HG02610 (cell line): ENCODE results near the gene OST4.

ENCODE experiments used
- ATAC-seq: cut with Tn5 transposase; IDR thresholded peaks from one replicate; pipeline ENCODE4 v1.9.1; 2021; ENCODE audit warnings: mild to moderate bottlenecking, moderate library complexity; ENCODE audit not compliant: unreplicated experiment

Gene OST4

DNA sequence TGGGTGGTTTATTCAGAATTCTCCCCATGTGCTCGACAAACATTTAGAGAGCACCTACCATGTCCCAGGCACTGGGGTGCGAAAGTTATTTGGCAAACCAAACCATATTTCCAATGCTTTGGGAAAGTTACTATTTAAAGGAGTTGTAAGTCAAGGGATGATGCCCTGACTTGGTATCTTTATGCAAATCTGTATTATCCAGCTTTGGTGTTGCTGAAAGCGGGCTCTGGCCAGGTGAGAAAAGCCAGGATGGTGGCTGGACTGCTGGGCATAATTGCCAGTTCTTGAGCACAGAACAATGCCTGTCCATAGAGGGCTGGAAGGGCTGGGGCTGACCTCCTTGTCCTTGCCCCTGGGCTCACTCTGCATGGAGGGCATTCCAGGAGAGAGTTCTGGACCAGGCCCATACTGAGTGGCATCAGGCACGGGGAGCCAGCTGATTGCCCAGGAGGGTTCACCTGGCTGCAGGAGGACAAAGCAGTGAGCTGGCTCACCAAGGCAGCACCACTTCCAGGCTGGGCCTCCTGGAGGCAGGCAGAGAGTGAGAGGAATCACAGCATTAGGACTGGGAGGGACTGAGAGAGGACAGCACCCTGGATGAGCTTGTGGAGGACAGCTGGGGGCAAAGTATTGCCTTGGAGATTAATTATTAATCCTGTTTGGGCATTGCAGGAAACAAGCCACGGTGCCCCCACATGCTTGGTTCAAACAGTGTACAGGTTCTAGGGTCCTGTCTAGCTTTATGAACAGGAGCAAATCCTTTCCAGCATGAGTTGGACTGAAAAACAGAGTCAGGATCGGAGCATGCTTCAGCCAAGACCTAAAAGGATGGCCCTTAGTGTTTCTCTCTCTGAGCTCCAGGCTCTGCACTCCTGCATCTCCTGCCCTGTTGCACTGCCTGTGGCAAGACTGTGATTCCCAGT lies 22.2 kb upstream of the OST4 start:
- ATAC-seq = no peak

DNA sequence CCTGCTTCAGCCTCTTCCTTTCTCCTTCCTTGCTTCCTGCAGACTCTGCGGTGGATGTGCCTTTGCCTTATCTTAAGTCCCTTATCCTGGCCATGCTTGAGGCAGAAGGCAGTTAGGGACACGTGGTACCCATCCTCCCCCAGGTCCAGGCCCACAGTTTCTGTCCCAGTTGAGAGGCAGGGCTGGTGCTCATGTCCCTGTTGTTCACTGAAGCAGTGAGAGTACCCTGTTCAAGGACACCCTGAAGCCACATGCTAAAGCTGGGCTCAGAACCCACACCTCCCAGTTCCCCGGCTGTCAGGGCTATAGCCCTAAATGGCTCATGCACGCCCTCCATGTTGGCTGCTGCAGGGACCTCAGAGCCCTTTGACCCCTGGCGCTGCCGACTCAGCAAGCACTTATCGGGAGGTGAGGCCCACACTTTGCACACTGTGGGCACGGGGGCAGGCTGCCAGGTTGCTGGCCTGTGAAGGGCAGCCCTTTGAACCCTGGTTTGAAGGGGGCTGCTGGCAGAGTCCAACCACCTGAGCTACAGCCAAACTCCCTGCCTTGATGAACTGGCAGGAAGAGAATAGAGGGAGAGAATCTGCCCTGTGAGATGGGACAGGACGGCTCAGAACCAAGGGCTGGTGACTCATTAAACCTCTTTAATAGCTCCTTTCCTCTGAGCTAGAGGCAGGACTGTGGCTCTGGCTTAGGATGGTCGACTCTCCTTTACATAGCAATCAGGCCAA lies 21.4 kb upstream of the OST4 start:
- ATAC-seq = no peak

DNA sequence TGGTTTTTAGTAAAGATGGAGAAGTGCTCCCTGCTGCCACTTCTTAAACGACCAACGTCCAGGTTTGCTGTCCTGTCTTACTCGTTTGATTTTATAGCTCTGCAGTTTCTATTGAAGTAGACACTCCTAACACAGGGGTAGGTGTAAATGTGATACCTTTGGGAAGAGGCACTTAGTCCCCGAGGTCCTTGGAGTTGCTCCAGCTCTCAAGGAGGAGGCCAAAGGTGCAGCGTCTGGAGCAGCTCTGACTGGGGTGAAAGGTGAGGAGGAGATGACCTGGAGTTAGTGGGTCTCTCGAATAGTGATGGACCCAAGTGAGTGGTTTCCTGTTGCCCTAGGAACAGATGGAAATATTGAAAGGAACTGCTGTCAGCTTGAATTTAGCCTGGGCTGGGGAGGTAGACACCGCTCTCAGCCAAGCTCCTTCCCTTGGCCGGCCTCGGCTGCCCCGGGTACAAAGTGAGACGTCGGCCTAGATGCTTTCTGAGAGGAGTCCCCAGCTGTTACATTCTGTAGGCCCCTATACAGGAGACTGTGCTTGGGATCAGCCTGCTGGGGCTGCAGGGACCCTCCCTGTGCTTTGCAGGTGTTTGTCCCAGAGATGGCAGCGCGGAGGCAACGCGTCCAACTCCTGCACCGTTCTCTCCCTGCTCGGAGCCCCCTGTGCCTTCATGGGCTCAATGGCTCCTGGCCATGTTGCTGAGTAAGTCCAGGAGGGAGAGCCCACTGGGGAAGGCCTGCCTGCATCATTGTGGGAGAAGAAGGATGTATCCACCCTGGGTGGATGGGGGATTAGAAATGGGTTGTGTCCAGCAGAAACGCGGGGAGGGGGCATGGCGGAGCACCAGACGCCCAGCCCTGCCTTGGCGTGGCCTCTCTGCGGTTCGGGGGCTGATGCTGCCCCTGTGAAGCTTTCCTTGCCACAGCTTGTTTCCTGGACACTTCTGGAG lies 20.6 kb upstream of the OST4 start:
- ATAC-seq = no peak

DNA sequence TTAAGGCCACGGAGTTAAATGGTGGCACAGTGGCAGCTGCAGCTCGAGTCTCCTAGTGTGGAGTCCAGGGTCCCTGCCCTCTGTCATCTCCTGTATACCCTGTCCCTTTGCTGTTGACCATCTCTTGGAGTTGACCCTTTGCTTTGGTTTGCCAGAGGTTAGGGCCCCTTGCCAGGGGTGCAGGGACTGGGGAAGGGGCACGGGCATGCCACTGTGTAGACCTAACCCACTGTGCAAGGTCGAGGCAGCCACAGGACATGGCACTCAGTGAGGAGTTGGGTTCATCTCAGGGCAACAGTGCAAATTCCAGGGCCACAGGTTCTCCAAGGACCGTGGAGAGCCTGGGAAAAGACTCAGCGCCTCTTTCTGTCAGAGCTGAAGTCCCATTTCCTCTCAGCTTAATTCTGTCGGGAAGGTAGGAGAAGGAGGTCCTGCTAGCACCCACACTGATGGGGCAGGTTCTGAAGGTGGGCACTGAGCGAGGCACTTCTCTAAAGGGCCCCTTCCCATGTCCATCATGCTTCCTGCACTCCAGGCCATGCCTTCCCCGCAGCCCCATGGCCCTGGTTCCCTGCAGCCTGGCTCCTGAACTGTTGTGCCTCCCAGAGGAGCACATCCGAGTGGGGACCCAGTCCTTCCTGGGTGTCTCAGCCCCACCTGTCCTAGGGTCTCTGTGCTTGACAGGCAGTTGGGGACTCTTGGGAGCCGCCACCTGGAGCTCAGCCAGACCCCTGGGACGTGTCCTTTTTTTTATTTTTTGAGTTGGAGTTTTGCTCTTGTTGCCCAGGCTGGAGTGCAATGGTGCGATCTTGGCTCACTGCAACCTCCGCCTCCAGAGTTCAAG lies 17.9 kb upstream of the OST4 start:
- no peak for ATAC-seq

DNA sequence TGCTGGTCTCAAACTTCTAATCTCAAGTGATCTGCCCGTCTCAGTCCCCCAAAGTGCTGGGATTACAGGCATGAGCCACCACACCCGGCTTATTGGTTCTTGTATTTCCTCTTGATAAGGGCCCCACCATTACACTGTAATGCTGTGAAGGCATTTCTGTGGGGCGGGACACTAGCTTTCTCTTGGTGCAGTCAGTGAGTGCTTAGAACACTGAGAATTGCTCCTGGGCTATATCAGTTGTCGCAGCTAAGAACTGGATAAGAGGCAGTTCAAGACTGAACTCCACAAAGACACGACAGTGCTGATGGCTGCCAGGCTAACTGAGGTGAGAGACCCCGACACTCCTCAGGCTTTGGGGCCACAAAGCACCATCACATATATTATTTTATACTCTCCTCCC lies 17.2 kb upstream of the OST4 start:
- ATAC-seq = no peak

DNA sequence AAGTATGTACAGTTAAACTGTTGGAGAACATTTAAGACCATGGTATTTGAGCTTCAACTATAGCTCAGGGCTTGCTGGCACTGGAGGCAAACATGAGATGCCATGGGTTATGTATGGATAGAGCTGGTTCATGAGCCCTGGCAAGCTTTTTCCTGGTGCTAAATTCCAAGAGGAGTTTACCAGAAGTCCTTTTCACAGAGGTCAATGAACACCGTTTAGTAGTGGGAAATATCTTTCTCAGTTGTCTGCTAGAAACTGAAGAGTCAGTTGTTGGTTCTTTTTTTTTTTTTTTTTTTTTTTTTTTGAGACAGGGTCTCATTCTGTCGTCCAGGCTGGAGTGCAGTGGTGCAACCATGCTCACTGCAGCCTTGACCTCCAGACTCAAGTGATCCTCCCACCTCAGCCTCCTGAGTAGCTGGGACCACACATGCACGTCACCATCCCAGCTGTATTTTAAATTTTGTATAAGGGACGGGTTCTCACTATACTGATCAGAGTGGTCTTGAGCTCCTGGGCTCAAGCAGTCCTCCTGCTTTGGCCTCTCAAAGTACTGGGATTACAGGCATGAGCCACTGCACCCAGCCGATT lies 16.5 kb upstream of the OST4 start:
- ATAC-seq = no peak

DNA sequence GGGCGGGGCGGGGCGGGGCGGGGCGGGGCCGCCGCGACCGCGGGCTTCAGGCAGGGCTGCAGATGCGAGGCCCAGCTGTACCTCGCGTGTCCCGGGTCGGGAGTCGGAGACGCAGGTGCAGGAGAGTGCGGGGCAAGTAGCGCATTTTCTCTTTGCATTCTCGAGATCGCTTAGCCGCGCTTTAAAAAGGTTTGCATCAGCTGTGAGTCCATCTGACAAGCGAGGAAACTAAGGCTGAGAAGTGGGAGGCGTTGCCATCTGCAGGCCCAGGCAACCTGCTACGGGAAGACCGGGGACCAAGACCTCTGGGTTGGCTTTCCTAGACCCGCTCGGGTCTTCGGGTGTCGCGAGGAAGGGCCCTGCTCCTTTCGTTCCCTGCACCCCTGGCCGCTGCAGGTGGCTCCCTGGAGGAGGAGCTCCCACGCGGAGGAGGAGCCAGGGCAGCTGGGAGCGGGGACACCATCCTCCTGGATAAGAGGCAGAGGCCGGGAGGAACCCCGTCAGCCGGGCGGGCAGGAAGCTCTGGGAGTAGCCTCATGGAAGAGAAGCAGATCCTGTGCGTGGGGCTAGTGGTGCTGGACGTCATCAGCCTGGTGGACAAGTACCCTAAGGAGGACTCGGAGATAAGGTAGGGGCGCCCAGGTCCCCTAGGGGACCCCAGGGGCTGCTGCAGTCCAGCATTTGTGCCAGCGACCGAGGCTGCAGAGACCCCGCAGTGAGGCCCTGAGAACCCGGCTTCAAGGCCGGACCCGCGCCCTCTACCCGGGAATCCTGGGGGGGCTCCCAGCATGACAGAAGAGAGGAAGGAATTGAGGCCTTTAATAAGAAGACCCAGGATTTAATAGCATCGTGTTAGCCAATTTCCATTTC lies 15.5 kb upstream of the OST4 start, which contains the start of gene KHK:
TSS of gene KHK (plus strand) at position 49 of the 870 bp plus-strand sequence. CDS start at position 537, 488 bp downstream.
- ATAC-seq = peak; percentile 12

DNA sequence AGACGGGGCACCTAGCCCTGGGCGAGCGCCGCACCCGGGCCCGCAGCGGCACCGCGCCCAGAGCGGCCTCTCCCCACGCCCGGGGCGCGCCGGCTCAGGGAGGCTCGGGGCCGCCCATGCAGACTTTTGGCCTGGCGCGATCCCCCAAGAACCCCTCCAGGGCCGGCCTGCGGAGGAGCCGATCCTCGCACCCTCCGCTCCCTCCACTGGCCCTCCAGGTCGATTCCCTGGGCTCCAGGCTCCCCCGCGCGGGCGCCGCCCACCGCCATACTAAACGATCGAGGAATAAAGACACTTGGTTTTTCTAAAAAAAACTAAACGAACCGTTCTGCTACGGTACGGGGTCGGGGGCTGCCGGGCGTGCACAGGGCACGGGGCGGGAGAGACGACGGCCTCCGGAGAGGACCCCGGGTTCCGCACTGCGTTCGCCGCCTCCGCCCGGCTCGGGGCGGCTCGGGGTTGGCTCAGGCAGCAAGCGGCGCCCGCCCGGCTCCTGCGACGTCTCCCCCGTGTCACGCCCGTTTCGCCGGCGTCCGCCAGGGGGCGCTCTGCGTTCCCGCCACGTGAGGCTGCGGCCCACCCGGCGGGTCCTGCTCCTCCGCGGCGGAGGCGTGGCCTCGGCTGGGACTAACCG lies 14.8 kb upstream of the OST4 start:
- peak; percentile 72 for ATAC-seq

DNA sequence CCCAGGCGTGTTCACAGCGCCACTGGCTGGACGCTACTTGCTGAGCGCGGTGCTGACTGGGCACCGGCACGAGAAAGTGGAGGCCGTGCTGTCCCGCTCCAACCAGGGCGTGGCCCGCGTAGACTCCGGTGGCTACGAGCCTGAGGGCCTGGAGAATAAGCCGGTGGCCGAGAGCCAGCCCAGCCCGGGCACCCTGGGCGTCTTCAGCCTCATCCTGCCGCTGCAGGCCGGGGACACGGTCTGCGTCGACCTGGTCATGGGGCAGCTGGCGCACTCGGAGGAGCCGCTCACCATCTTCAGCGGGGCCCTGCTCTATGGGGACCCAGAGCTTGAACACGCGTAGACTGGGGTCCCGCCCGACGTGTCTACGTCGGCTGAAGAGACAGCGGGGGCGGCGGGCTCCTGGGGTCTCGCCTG lies 14.2 kb upstream of the OST4 start:
- ATAC-seq = peak; percentile 1

DNA sequence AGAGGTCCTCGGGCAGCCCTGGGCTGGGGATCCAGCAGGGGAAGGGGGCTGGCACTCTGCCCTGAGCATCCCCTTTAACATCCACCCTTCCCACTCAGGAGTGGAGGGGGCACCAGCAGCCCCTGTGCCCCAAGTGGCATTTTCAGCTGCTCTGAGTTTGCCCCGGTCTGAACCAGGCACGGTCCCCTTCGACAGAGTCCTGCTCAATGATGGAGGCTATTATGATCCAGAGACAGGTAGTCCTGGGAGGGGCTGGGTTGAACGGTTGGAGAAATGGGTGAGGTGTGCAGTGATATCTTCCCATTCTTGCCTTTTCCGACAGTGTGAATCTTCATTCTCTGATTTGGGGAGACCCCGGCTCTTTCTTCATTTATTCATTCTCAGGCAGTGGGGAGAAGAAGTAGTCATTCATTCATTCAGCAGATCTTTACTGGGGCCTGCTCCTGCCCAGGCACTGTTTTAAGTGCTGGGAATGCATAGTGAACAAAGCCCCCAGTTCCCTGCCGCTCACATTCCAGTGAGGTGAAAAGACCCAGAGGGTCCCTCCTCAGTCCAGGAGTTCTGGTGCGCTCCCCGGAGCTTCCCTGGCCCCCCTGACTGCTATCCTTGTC lies 13.7 kb upstream of the OST4 start:
- no peak for ATAC-seq

DNA sequence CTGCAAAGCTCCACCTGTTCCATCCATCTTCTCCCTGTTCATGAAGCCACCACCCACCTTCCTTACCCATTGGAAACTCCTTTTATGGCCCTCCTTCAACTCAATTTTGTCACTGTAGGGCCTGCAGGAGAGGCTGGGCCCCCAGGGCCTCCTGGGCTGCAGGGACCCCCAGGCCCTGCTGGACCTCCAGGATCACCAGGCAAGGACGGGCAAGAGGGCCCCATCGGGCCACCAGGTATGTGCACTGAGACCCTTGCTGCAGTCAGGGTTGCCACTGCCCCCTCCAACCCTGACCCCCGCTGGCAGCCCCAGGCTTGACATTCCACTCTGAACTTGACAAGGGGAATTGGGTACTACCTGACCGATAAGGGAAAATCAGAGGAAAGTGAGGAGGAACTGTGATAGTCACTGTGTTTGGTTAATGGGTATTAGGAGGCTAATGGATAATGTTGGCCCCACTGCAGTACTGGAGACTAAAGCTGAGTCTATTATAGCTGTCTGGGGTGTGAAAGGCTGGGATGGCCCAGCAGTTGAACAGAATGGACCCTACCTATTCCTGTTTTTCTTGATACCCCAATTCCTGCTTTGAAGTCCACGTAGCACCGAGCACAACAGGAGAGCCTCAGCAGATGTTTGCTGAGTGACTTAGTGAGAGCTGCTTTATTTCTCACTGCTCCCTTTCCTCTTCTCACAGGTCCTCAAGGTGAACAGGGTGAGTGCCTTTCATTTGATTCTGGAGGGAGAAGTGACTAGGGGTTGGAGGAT lies 13.0 kb upstream of the OST4 start:
- no peak for ATAC-seq

DNA sequence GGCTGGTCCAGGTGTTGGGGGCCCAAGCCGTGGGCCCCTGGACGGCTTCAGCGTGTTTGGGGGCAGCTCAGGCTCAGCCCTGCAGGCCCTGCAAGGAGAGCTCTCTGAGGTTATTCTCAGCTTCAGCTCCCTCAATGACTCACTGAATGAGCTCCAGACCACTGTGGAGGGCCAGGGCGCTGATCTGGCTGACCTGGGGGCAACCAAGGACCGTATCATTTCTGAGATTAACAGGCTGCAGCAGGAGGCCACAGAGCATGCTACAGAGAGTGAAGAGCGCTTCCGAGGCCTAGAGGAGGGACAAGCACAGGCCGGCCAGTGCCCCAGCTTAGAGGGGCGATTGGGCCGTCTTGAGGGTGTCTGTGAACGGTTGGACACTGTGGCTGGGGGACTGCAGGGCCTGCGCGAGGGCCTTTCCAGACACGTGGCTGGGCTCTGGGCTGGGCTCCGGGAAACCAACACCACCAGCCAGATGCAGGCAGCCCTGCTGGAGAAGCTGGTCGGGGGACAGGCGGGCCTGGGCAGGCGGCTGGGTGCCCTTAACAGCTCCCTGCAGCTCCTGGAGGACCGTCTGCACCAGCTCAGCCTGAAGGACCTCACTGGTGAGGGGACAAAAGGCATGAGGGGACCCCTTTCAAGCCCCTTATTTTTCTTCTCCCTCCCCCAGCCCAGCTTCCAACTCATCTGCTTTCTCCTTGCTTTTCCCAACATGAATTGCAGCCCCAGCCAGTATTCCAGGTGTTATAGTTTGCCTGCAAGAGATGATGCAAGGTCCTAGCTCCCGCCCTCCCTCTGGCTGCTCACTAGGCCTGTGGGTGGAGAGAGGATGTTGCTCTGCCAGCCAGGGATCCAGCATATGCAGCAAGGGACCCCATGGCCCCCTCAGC lies 12.2 kb upstream of the OST4 start:
- ATAC-seq = no peak

DNA sequence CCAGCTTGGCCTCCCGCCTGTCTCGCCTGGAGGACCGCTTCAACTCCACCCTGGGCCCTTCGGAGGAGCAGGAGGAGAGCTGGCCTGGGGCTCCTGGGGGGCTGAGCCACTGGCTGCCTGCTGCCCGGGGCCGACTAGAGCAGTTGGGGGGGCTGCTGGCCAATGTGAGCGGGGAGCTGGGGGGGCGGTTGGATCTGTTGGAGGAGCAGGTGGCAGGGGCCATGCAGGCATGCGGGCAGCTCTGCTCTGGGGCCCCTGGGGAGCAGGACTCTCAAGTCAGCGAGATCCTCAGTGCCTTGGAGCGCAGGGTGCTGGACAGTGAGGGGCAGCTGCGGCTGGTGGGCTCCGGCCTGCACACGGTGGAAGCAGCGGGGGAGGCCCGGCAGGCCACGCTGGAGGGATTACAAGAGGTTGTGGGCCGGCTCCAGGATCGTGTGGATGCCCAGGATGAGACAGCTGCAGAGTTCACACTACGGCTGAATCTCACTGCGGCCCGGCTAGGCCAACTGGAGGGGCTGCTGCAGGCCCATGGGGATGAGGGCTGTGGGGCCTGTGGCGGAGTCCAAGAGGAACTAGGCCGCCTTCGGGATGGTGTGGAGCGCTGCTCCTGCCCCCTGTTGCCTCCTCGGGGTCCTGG lies 11.4 kb upstream of the OST4 start:
- ATAC-seq = no peak

DNA sequence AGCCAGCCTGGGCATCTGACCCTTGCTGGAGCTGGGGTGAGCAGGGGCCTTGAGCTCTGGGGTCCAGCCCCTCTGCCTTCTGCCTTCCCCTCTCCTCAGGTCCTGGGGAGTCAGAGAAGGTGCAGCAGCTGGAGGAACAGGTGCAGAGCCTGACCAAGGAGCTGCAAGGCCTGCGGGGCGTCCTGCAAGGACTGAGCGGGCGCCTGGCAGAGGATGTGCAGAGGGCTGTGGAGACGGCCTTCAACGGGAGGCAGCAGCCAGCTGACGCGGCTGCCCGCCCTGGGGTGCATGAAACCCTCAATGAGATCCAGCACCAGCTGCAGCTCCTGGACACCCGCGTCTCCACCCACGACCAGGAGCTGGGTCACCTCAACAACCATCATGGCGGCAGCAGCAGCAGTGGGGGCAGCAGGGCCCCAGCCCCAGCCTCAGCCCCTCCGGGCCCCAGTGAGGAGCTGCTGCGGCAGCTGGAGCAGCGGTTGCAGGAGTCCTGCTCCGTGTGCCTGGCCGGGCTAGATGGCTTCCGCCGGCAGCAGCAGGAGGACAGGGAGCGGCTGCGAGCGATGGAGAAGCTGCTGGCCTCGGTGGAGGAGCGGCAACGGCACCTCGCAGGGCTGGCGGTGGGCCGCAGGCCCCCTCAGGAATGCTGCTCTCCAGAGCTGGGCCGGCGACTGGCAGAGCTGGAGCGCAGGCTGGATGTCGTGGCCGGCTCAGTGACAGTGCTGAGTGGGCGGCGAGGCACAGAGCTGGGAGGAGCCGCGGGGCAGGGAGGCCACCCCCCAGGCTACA lies 10.7 kb upstream of the OST4 start:
- no peak for ATAC-seq

DNA sequence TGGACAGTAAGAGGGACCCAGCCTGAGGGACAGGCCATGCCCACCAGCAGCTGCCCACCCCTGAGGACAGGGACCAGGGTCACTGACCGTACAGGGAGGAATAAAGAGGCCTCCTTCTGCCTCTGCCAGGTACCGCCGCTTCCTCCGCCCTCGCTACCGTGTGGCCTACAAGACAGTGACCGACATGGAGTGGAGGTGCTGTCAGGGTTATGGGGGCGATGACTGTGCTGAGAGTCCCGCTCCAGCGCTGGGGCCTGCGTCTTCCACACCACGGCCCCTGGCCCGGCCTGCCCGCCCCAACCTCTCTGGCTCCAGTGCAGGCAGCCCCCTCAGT lies 9.1 kb upstream of the OST4 start:
- ATAC-seq = no peak
